Stimulated activated CD8-positive, alpha-beta memory T cell treated with anti-CD3 and anti-CD28 coated beads, Interleukin-2, amount 100 ng/mL, for 1 hour (primary cell): ENCODE data around the gene USP22.

Source experiments
- DNase-seq, 2 donors: peaks; one replicate each; pipeline ENCODE4 v3.0.0-alpha.2; 2020; ENCODE audit warnings: low read depth in 2 of 2

The USP22 gene

DNA sequence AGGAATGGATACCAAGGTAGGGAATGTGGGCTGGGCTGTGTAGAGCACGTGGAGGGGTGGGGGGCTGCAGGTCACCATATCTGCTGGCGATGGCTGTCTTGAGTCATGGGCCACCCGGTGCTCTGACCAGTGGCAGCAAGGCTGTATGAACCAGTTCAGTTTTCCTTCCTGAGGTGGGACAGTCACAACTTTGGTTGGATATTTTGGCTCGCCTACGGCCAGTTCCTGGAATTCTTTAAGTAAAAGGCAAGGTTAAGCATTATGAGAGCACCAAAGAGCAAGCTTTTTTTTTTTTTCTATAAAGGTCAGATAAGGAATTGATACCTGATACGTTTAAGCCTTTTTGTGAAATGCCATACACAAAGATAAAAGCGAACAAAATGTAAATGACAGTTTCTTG is 81.9 kb downstream of the USP22 start:
- DNase-seq = no peak

DNA sequence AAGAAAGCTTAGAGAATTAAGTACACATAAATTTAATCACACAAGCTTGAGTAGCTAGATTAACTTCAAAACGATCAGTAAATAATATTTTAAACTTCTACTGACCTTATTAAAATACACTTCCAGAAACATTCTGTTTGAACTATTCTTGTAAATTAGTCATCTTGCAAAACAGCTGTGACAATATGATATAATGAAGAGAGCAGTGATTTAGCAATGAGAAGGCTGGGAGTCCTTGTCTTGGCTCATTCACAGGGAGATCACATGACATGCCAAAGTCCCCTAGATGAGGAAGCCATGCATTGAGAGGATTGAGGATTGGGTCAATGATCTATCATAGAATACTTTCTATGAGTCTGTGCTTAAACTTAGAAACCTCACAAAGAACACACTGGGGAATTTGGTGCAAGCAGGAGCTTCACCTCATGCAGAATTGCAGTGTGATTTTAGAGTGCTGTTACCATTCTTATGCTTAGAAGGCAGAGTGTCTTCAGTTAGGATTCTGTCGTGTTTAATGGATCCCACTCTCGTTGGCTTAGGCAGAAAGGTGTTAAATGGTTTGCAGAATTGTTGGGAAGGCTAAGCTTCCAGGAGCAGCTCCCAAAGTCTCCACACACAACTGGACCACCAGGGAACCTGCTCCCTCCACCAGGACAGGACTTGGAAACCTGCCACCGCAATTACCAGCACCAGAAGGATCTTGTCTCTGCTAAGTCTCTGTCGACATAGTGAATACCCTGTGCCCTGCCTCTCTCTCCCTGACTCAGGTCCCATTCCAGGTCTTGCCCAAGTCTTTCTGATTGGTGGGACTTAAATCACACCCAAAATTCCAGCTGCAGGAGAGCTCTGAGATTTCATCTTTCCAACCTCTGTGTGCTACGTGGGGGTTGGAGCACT is 87.1 kb downstream of the USP22 start:
- no peak for DNase-seq

DNA sequence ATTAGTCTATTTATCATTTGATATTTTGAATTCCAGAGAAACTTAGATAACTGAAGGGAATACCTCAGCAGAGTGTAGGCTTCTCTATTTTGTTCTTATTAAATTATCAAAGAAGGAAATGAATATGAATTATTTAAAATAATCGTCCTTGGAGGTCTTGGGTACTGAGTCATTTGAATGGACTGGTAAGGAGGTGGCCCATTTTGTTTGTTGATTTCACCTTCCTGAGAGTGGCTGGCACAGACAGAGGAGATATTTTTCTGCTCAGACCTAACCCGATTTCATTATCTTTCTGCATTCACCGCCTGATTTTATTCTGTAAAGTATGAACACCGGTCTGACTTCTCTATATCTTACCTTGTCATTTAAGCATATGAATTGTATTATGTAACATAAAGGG is 88.0 kb downstream of the USP22 start:
- no peak for DNase-seq

DNA sequence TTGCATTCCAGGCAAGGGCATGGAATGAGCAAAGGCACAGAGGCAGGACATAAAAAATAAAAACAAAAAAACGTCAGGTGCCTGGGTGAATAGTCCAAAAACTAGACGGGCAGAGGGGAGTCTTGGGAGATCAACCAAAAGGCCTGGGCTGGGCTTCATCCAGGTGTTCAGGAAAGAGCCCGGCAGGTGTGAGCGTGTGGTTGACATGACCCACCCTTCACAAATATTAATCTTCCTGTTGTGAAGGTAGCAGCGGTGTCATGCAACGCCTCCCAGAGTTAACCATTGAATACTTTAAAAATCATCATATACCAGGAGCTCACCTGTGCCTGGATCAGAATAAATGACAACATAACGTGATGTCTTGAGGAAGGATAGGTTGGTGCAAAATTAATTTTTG is 90.6 kb downstream of the USP22 start:
- no peak for DNase-seq
